H9 (cell line): ENCODE data around the gene NRP2. TPM values are rescaled to one million over a fixed set of nuclear protein-coding genes. Genes with fewer than 3 reads are reported as not detected.

Experiments used
- DNase-seq: peaks from one replicate; pipeline ENCODE4 v3.0.0-alpha.2; 2017
- H2AFZ ChIP-seq: one replicate; pipeline ENCODE4 v1.6.1; 2013; ENCODE audit warnings: mild to moderate bottlenecking, low read length, control low read depth, moderate library complexity
- H2AK5ac ChIP-seq: 2 replicates; pipeline ENCODE4 v1.6.1; 2013; ENCODE audit warnings: low read length, control low read depth, mixed read lengths; ENCODE audit not compliant: insufficient read length
- H2BK120ac ChIP-seq: one replicate; pipeline ENCODE4 v1.6.1; 2013; ENCODE audit warnings: low read depth, mild to moderate bottlenecking, low read length, control low read depth, inconsistent platforms; ENCODE audit not compliant: poor library complexity, severe bottlenecking
- H2BK12ac ChIP-seq: 2 replicates; pipeline ENCODE4 v1.6.1; 2013; ENCODE audit warnings: low read length, control low read depth, mixed read lengths, low read depth; ENCODE audit not compliant: insufficient read length
- H2BK15ac ChIP-seq: 2 replicates; pipeline ENCODE4 v1.6.1; 2013; ENCODE audit warnings: low read depth, low read length, control low read depth
- H2BK20ac ChIP-seq: one replicate; pipeline ENCODE4 v1.6.1; 2013; ENCODE audit warnings: low read depth, mild to moderate bottlenecking, low read length, control low read depth, inconsistent platforms; ENCODE audit not compliant: poor library complexity, severe bottlenecking
- H2BK5ac ChIP-seq: 2 replicates; pipeline ENCODE4 v1.6.1; 2013; ENCODE audit warnings: low read length, control low read depth, mixed read lengths; ENCODE audit not compliant: insufficient read length
- H3K14ac ChIP-seq: 2 replicates; pipeline ENCODE4 v1.6.1; 2013; ENCODE audit warnings: low read length, control low read depth; ENCODE audit not compliant: insufficient read depth
- H3K18ac ChIP-seq: 2 replicates; pipeline ENCODE4 v1.6.1; 2013; ENCODE audit warnings: low read depth, mild to moderate bottlenecking, mixed read lengths, low read length, control low read depth; ENCODE audit not compliant: insufficient read length
- H3K23ac ChIP-seq: 2 replicates; pipeline ENCODE4 v1.6.1; 2013; ENCODE audit warnings: low read length, control low read depth, mixed read lengths, low read depth; ENCODE audit not compliant: insufficient read length
- H3K23me2 ChIP-seq: 2 replicates; pipeline ENCODE4 v1.6.1; 2013; ENCODE audit warnings: low read depth, mild to moderate bottlenecking, mixed read lengths, low read length, control low read depth; ENCODE audit not compliant: insufficient read length, poor library complexity, severe bottlenecking
- H3K27ac ChIP-seq: 2 replicates; pipeline ENCODE4 v1.5.1; 2013; ENCODE audit warnings: low read length, control low read depth, mixed read lengths, low read depth; ENCODE audit not compliant: insufficient read length
- H3K27me3 ChIP-seq: 2 replicates; pipeline ENCODE4 v1.6.1; 2013; ENCODE audit warnings: low read length, control low read depth, inconsistent platforms; ENCODE audit not compliant: insufficient read depth
- H3K4ac ChIP-seq: 2 replicates; pipeline ENCODE4 v1.6.1; 2013; ENCODE audit warnings: low read depth, mild to moderate bottlenecking, control low read depth, inconsistent platforms, low read length, moderate library complexity
- H3K4me1 ChIP-seq: 2 replicates; pipeline ENCODE4 v1.6.1; 2013; ENCODE audit warnings: low read length, control low read depth, inconsistent platforms; ENCODE audit not compliant: insufficient read depth
- H3K4me2 ChIP-seq: 2 replicates; pipeline ENCODE4 v1.6.1; 2013; ENCODE audit warnings: low read length, control low read depth, mixed read lengths; ENCODE audit not compliant: insufficient read length, insufficient read depth
- H3K56ac ChIP-seq: 2 replicates; pipeline ENCODE4 v1.6.1; 2013; ENCODE audit warnings: low read depth, mild to moderate bottlenecking, mixed read lengths, low read length, control low read depth; ENCODE audit not compliant: insufficient read length
- H3K79me1 ChIP-seq: 2 replicates; pipeline ENCODE4 v1.6.1; 2013; ENCODE audit warnings: low read depth, mild to moderate bottlenecking, moderate library complexity, low read length, control low read depth, inconsistent platforms; ENCODE audit not compliant: insufficient read depth, poor library complexity, severe bottlenecking
- H3K79me2 ChIP-seq: 2 replicates; pipeline ENCODE4 v1.6.1; 2013; ENCODE audit warnings: low read length, control low read depth, inconsistent platforms; ENCODE audit not compliant: insufficient read depth
- H3K9ac ChIP-seq: 2 replicates; pipeline ENCODE4 v1.6.1; 2013; ENCODE audit warnings: low read length, control low read depth, mixed read lengths; ENCODE audit not compliant: insufficient read length; ENCODE audit errors: extremely low read depth
- H3K9me3 ChIP-seq: one replicate; pipeline ENCODE4 v1.6.1; 2013; ENCODE audit warnings: low read depth, low read length, inconsistent platforms; ENCODE audit not compliant: control insufficient read depth
- H3T11ph ChIP-seq: one replicate; pipeline ENCODE4 v1.6.1; 2013; ENCODE audit warnings: mild to moderate bottlenecking, low read length, control low read depth, inconsistent platforms
- H4K20me1 ChIP-seq: one replicate; pipeline ENCODE4 v1.6.1; 2013; ENCODE audit not compliant: control insufficient read depth, insufficient read length, insufficient read depth
- H4K5ac ChIP-seq: 2 replicates; pipeline ENCODE4 v1.6.1; 2013; ENCODE audit warnings: low read depth, mild to moderate bottlenecking, mixed read lengths, low read length, control low read depth; ENCODE audit not compliant: insufficient read length
- H4K8ac ChIP-seq: replicated peaks from 2 replicates; pipeline ENCODE4 v1.6.1; 2013; ENCODE audit warnings: low read length, control low read depth, mixed read lengths, low read depth; ENCODE audit not compliant: insufficient read length
- H4K91ac ChIP-seq: 2 replicates; pipeline ENCODE4 v1.6.1; 2013; ENCODE audit warnings: low read depth, mild to moderate bottlenecking, moderate library complexity, mixed read lengths, low read length, control low read depth; ENCODE audit not compliant: insufficient read length
- H3K27ac Mint-ChIP-seq, 3 experiments: 2 replicates in 2 of 3; 3 replicates in 1 of 3; pipeline ENCODE4 v1.8.0; 2020 to 2021; ENCODE audit warnings: mixed read lengths in 3 of 3, mild to moderate bottlenecking in 1 of 3, moderate library complexity in 1 of 3
- H3K27me3 Mint-ChIP-seq: 2 replicates; pipeline ENCODE4 v1.8.0; 2021; ENCODE audit warnings: low read depth, mild to moderate bottlenecking, moderate library complexity, mixed read lengths
- H3K36me3 Mint-ChIP-seq, 3 experiments: 2 replicates in 2 of 3; 3 replicates in 1 of 3; pipeline ENCODE4 v1.8.0; 2020 to 2021; ENCODE audit warnings: low read depth in 3 of 3, mixed read lengths in 3 of 3; ENCODE audit not compliant: insufficient read depth in 1 of 3
- H3K4me1 Mint-ChIP-seq, 2 experiments: 2 replicates each; pipeline ENCODE4 v1.8.0; 2020; ENCODE audit warnings: mixed read lengths in 2 of 2
- H3K4me3 Mint-ChIP-seq, 2 experiments: 2 replicates in 1 of 2; 3 replicates in 1 of 2; pipeline ENCODE4 v1.8.0; 2020 to 2021; ENCODE audit warnings: mild to moderate bottlenecking in 2 of 2, mixed read lengths in 2 of 2, moderate library complexity in 1 of 2
- H3K9me3 Mint-ChIP-seq, 2 experiments: 2 replicates in 1 of 2; 3 replicates in 1 of 2; pipeline ENCODE4 v1.8.0; 2020; ENCODE audit warnings: mild to moderate bottlenecking in 2 of 2, mixed read lengths in 2 of 2, moderate library complexity in 1 of 2
- WGBS: extraction: QIAGEN DNeasy Blood & Tissue Kit; methylation state at CpG from one replicate; pipeline ENCODE4 v1.1.7; 2013; ENCODE audit warnings: missing lambda C conversion rate, low lambda C conversion rate, mixed read lengths; ENCODE audit not compliant: insufficient read length; ENCODE audit errors: extremely low coverage; 5-methylcytosine and 5-hydroxymethylcytosine counted together
- total RNA-seq: library from RNA; stranded (reverse); gene quantifications from 2 replicates; pipeline ENCODE4 v1.2.1, GENCODE V29; 2021
- TF ChIP-seq, protein P1 (sequence below): fragments of 200-600 bp; sonication (generic); conservative IDR thresholded peaks from 3 replicates; pipeline ENCODE4 v1.8.0; 2021; ENCODE audit warnings: antibody characterized with exemption, mild to moderate bottlenecking

The NRP2 gene
- total RNA-seq, 1 experiment from 2014 or later = 19.7 TPM

DNA sequence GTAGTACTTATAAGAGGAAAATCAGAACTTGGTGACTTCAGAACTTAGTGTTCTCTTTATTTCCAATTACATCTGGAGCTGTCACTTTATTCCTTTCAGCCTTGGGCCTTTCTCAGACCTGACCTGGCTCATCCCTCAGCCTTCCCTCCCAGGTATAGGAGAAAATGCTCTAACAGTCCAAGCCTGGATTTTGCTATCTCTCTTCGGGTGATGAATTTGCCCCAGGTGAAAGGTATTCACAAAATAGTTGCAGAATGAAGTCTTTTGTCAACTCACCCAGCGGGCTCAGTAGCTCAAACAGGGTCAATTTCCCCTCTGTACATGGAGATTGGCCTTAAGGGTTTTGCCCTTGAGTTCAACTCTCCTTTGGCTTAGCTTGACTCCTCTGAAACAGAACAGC, 12.0 kb downstream of the NRP2 start:
- Histone ChIP-seq H3K9ac (no peak overlapping the region), H2BK20ac (no peak overlapping the region), H3K27ac (no peak overlapping the region), H3K4me1 (peaks cover 18% of the 10 kb centered on the region), H2BK15ac (no peak overlapping the region), H4K8ac (no peak overlapping the region), H2AK5ac (no peak overlapping the region), H3K9me3 (no peaks in the 10 kb centered on the region), H4K20me1 (no peaks in the 10 kb centered on the region), H3K79me2 (no peaks in the 10 kb centered on the region; the same call in 1 of the 2 replicates), H3K27me3 (no peaks in the 10 kb centered on the region), H2BK120ac (no peak overlapping the region), H3T11ph (no peak overlapping the region), H3K4me2 (no peak overlapping the region), H2BK5ac (no peak overlapping the region), H3K23me2 (no peaks in the 10 kb centered on the region), H3K14ac (no peak overlapping the region), H3K18ac (no peak overlapping the region), H2BK12ac (no peak overlapping the region), H2AFZ (no peak overlapping the region), H4K91ac (no peak overlapping the region), H4K5ac (no peak overlapping the region), H3K23ac (no peak overlapping the region), H3K79me1 (no peaks in the 10 kb centered on the region), H3K56ac (no peak overlapping the region), H3K4ac (no peak overlapping the region)
- Mint-ChIP-seq H3K4me3 (no peak overlapping the region), H3K36me3 (peaks cover 6 to 17% (median 11%) of the 10 kb centered on the region in 3 experiments; a peak in 6 of 7 replicates), H3K4me1 (peaks cover 64 to 69% of the 10 kb centered on the region in 2 experiments), H3K27me3 (peaks cover 7% of the 10 kb centered on the region), H3K27ac (no peak overlapping the region), H3K9me3 (no peaks in the 10 kb centered on the region; a peak in 2 of 5 replicates)
- WGBS = no CpG with 5 or more reads among the region's 2 CpGs
- TF ChIP-seq, protein P1, sequence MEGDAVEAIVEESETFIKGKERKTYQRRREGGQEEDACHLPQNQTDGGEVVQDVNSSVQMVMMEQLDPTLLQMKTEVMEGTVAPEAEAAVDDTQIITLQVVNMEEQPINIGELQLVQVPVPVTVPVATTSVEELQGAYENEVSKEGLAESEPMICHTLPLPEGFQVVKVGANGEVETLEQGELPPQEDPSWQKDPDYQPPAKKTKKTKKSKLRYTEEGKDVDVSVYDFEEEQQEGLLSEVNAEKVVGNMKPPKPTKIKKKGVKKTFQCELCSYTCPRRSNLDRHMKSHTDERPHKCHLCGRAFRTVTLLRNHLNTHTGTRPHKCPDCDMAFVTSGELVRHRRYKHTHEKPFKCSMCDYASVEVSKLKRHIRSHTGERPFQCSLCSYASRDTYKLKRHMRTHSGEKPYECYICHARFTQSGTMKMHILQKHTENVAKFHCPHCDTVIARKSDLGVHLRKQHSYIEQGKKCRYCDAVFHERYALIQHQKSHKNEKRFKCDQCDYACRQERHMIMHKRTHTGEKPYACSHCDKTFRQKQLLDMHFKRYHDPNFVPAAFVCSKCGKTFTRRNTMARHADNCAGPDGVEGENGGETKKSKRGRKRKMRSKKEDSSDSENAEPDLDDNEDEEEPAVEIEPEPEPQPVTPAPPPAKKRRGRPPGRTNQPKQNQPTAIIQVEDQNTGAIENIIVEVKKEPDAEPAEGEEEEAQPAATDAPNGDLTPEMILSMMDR = no peak
- DNase-seq = no peak
